ENCODE results near the gene MAP3K12. TPM values are rescaled to one million over a fixed set of nuclear protein-coding genes. Genes with fewer than 3 reads are reported as not detected.
A peak's percentile ranks its signal among the peaks of the same experiment; 100 is the strongest.

MAP3K12 gene
- total and polyA plus RNA-seq, 5 donors: 7.7 to 9.6 (median 9.2) TPM

- Histone ChIP-seq H3K4me3 (ENCODE audit: low read length) (no peak overlapping the region), H3K9me3 (ENCODE audit: control insufficient read depth, low read length) (no peaks in the 10 kb centered on the region), H3K27me3 (ENCODE audit: control insufficient read depth, insufficient read depth) (no peaks in the 10 kb centered on the region), H3K27ac (ENCODE audit: low read length) (peak overlapping the region; percentile 2), H3K4me1 (ENCODE audit: control insufficient read depth, insufficient read depth, low read length) (peaks cover 3% of the 10 kb centered on the region)
- intact Hi-C loops (cut with DNase I): no loop called here
- DNase-seq (no peak), ATAC-seq (no peak)
- WGBS: 50% methylated on average over 2 of the region's 2 CpGs
Measured at GRCh38 chr12:53465679-53466078, 33.6 kb downstream of the MAP3K12 start.

- intact Hi-C loops (cut with DNase I): no loop called here
- peak in 1 of 2 donors; percentile 10 for ATAC-seq
- H3K27ac ChIP-seq (ENCODE audit: low read length): no peak overlapping the region
Measured at GRCh38 chr12:53464685-53465418, 34.4 kb downstream of the MAP3K12 start.

DNA sequence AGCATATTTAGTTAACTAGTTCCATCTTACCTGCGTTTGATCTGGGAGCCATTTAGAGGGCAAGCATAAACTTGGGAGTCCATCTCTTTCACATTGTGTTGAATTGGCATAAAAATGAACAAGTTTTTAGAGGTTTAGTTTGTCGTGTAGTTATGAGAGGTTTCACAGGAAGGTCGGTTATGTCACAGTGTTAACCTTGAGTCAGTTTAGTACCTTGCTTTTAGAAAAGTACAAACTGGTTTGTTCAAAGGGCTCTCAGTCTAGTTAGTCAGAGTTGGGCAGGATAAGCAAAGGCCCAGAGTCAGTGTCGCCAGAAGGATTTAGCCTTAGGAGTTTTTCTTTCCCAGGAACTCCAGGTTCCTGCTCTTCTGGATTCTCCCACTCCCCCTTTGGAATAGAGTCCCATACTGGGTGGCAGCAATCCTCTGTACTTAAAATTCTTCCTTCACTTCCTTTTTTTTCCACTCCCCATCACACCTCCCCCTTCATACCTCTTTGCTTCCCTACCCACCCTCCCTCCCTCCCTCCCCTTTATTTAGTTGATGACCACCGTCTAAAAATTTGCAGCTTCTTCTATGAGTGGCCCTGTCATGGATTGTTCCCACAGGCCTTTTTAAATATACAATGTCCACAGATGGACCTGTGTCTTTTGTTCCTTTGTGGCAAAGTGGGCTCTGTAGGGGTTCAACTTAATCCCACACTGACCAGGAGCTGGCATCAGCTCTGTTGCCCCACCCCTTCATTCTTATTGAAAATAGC is 35.3 kb downstream of the MAP3K12 start:
- 52% methylated on average over 5 of the region's 5 CpGs for WGBS
- Histone ChIP-seq H3K27ac (ENCODE audit: low read length) (peak overlapping the region; percentile 8), H3K4me3 (ENCODE audit: low read length) (no peak overlapping the region), H3K9me3 (ENCODE audit: control insufficient read depth, low read length) (no peaks in the 10 kb centered on the region), H3K4me1 (ENCODE audit: control insufficient read depth, insufficient read depth, low read length) (peaks cover 3% of the 10 kb centered on the region), H3K27me3 (ENCODE audit: control insufficient read depth, insufficient read depth) (no peaks in the 10 kb centered on the region)
- DNase-seq: no peak
- no peak for ATAC-seq
- intact Hi-C loops (cut with DNase I): no loop called here

More at GRCh38 chr12:53464685-53465418, 34.4 kb downstream of the MAP3K12 start:
- Histone ChIP-seq H3K9me3 (ENCODE audit: control insufficient read depth, low read length) (no peaks in the 10 kb centered on the region), H3K4me1 (ENCODE audit: control insufficient read depth, insufficient read depth, low read length) (peaks cover 3% of the 10 kb centered on the region), H3K4me3 (ENCODE audit: low read length) (no peak overlapping the region), H3K27me3 (ENCODE audit: control insufficient read depth, insufficient read depth) (no peaks in the 10 kb centered on the region)
- WGBS: 90% methylated on average over 11 of the region's 11 CpGs
- DNase-seq: no peak

- 61% methylated on average over 3 of the region's 3 CpGs for WGBS
- intact Hi-C loops (cut with DNase I): no loop called here
- ATAC-seq: no peak
- peaks cover 3% of the 10 kb centered on the region for H3K4me1 ChIP-seq (ENCODE audit: control insufficient read depth, insufficient read depth, low read length)
- H3K27ac ChIP-seq (ENCODE audit: low read length): peak overlapping the region; percentile 48
- DNase-seq: no peak
- H3K27me3 ChIP-seq (ENCODE audit: control insufficient read depth, insufficient read depth): no peaks in the 10 kb centered on the region
- no peak overlapping the region for H3K4me3 ChIP-seq (ENCODE audit: low read length)
- H3K9me3 ChIP-seq (ENCODE audit: control insufficient read depth, low read length): no peaks in the 10 kb centered on the region
Measured at GRCh38 chr12:53462935-53463334, 36.3 kb downstream of the MAP3K12 start.

- no peak for DNase-seq
- peak overlapping the region; percentile 13 for H3K27ac ChIP-seq (ENCODE audit: low read length)
- intact Hi-C loops (cut with DNase I): no loop called here
- H3K27me3 ChIP-seq (ENCODE audit: control insufficient read depth, insufficient read depth): no peaks in the 10 kb centered on the region
- WGBS: 73% methylated on average over 8 of the region's 8 CpGs
- no peak for ATAC-seq
- H3K4me1 ChIP-seq (ENCODE audit: control insufficient read depth, insufficient read depth, low read length): peaks cover 3% of the 10 kb centered on the region
- no peaks in the 10 kb centered on the region for H3K9me3 ChIP-seq (ENCODE audit: control insufficient read depth, low read length)
- no peak overlapping the region for H3K4me3 ChIP-seq (ENCODE audit: low read length)
Measured at GRCh38 chr12:53461591-53461990, 37.7 kb downstream of the MAP3K12 start.

DNA sequence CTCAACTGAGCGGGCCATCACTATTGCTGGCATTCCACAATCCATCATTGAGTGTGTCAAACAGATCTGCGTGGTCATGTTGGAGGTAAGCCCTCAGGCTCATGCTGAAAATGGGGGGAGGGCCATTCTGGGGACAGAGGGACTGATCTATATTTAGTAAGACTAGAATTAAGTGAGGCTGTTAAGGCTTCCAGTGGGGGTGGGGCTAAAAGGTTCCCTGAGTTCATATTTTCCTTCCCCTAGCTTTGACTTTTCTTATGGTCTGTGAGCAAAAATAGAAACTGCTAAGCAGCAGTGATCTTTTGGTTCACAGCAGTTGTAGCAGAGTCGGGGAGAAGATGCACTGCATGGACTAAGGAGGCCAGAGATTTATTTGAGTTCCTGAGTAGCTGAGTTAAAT is 38.2 kb downstream of the MAP3K12 start:
- Histone ChIP-seq H3K4me1 (ENCODE audit: control insufficient read depth, insufficient read depth, low read length) (peaks cover 3% of the 10 kb centered on the region), H3K4me3 (ENCODE audit: low read length) (no peak overlapping the region), H3K27ac (ENCODE audit: low read length) (peak overlapping the region; percentile 67), H3K9me3 (ENCODE audit: control insufficient read depth, low read length) (no peaks in the 10 kb centered on the region), H3K27me3 (ENCODE audit: control insufficient read depth, insufficient read depth) (no peaks in the 10 kb centered on the region)
- 57% methylated on average over 3 of the region's 3 CpGs for WGBS
- ATAC-seq (peak; percentile 58 to 65), DNase-seq (no peak)
- intact Hi-C loops (cut with DNase I): no loop called here

DNA sequence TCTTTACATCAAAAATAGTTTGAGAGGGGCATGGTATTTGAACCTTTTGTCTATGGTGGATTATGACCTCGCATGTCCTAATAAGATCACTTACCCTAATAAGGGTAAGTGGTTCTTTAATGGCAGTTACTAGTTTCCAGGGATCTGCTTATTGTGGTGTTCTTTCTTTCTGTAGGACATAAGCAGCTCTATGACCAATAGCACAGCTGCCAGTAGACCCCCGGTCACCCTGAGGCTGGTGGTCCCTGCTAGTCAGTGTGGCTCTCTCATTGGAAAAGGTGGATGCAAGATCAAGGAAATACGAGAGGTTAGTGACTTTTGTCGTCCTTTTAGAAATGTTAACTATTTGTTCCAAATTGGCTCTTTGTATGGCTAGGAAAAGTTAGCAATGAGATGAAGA is 40.2 kb downstream of the MAP3K12 start:
- Histone ChIP-seq H3K27me3 (ENCODE audit: control insufficient read depth, insufficient read depth) (no peaks in the 10 kb centered on the region), H3K9me3 (ENCODE audit: control insufficient read depth, low read length) (no peaks in the 10 kb centered on the region), H3K27ac (ENCODE audit: low read length) (no peak overlapping the region), H3K4me1 (ENCODE audit: control insufficient read depth, insufficient read depth, low read length) (peaks cover 5% of the 10 kb centered on the region), H3K4me3 (ENCODE audit: low read length) (no peak overlapping the region)
- DNase-seq (no peak), ATAC-seq (no peak)
- 65% methylated on average over 4 of the region's 4 CpGs for WGBS
- intact Hi-C loops (cut with DNase I): loop anchor here in 1 of 4 donors (10.0 kb wide), 1 partner anchor 46 kb away; the partner anchor contains the start of genes NPFF and TARBP2

GRCh38 chr12:53456654-53457366 is 42.4 kb downstream of the MAP3K12 start:
- intact Hi-C loops (cut with DNase I): loop anchor here in 1 of 4 donors (10.0 kb wide), 1 partner anchor 48 kb away; the partner anchor contains the start of genes NPFF and TARBP2

GRCh38 chr12:53454707-53455106 is 44.6 kb downstream of the MAP3K12 start:
- H3K9me3 ChIP-seq (ENCODE audit: control insufficient read depth, low read length): no peaks in the 10 kb centered on the region
- H3K4me1 ChIP-seq (ENCODE audit: control insufficient read depth, insufficient read depth, low read length): peaks cover 2% of the 10 kb centered on the region
- WGBS: 42% methylated on average over 3 of the region's 3 CpGs
- intact Hi-C loops (cut with DNase I): loop anchor here in 2 of 4 donors (2.0 to 10.0 kb wide), 2 partner anchors 14 to 50 kb away; partner anchors contain the start of genes NPFF (in 1 of the 2) and TARBP2 (in 1 of the 2)
- DNase-seq (no peak), ATAC-seq (no peak)
- H3K4me3 ChIP-seq (ENCODE audit: low read length): no peak overlapping the region
- H3K27me3 ChIP-seq (ENCODE audit: control insufficient read depth, insufficient read depth): no peaks in the 10 kb centered on the region
- H3K27ac ChIP-seq (ENCODE audit: low read length): peak overlapping the region; percentile 6

More at GRCh38 chr12:53456654-53457366, 42.4 kb downstream of the MAP3K12 start:
- no peaks in the 10 kb centered on the region for H3K27me3 ChIP-seq (ENCODE audit: control insufficient read depth, insufficient read depth)
- peaks cover 2% of the 10 kb centered on the region for H3K4me1 ChIP-seq (ENCODE audit: control insufficient read depth, insufficient read depth, low read length)
- no peak for ATAC-seq
- no peak for DNase-seq
- no peaks in the 10 kb centered on the region for H3K9me3 ChIP-seq (ENCODE audit: control insufficient read depth, low read length)
- no peak overlapping the region for H3K4me3 ChIP-seq (ENCODE audit: low read length)
- H3K27ac ChIP-seq (ENCODE audit: low read length): no peak overlapping the region
- WGBS: 57% methylated on average over 6 of the region's 6 CpGs

- Histone ChIP-seq H3K27me3 (ENCODE audit: control insufficient read depth, insufficient read depth) (no peaks in the 10 kb centered on the region), H3K27ac (ENCODE audit: low read length) (no peak overlapping the region), H3K4me1 (ENCODE audit: control insufficient read depth, insufficient read depth, low read length) (peaks cover 2% of the 10 kb centered on the region), H3K4me3 (ENCODE audit: low read length) (peak overlapping the region; percentile 75), H3K9me3 (ENCODE audit: control insufficient read depth, low read length) (no peaks in the 10 kb centered on the region)
- WGBS: 23% methylated on average over 6 of the region's 6 CpGs
- DNase-seq (no peak), ATAC-seq (no peak)
- intact Hi-C loops (cut with DNase I): loop anchor here in 2 of 4 donors (2.0 to 10.0 kb wide), 2 partner anchors 15 to 51 kb away; partner anchors contain the start of genes NPFF (in 1 of the 2) and TARBP2 (in 1 of the 2)
Measured at GRCh38 chr12:53453953-53454640, 45.2 kb downstream of the MAP3K12 start.

Data from right cardiac atrium (tissue), 5 donors.